Right atrium auricular region (tissue), 2 donors: ENCODE results near the gene MADCAM1. TPM values are rescaled to one million over a fixed set of nuclear protein-coding genes. Genes with fewer than 3 reads are reported as not detected.
A peak's percentile ranks its signal among the peaks of the same experiment; 100 is the strongest.

Experiments
- DNase-seq: peaks from one replicate; pipeline ENCODE4 v3.0.0-alpha.2; 2019; ENCODE audit warnings: low spot score
- H3K27ac ChIP-seq, 2 donors: fragments of 200-600 bp; sonication (generic); 1 replicate in 1 of 2; 2 replicates in 1 of 2; pipeline ENCODE4 v1.5.1; 2016 to 2019
- H3K27me3 ChIP-seq, 2 donors: fragments of 200-600 bp; sonication (generic); one replicate each; pipeline versions ENCODE4 v1.5.1 to v1.6.0; 2017 to 2019
- H3K36me3 ChIP-seq: fragments of 200-600 bp; sonication (generic); one replicate; pipeline ENCODE4 v1.5.1; 2016
- H3K4me1 ChIP-seq, 2 donors: fragments of 200-600 bp; sonication (generic); one replicate each; pipeline versions ENCODE4 v1.5.1 to v1.6.0; 2017 to 2019
- H3K4me3 ChIP-seq, 2 donors: fragments of 200-600 bp; sonication (generic); 1 replicate in 1 of 2; 2 replicates in 1 of 2; pipeline ENCODE4 v1.5.1; 2017 to 2019; ENCODE audit warnings: mild to moderate bottlenecking in 1 of 2, moderate library complexity in 1 of 2
- H3K9me3 ChIP-seq, 2 donors: fragments of 200-600 bp; sonication (generic); one replicate each; pipeline ENCODE4 v1.5.1; 2019
- CTCF ChIP-seq, 2 donors: fragments of 200-600 bp; sonication (generic); IDR thresholded peaks; one replicate each; pipeline ENCODE4 v1.5.1; 2019; ENCODE audit warnings: antibody characterized with exemption in 2 of 2
- total RNA-seq, 2 donors: library from RNA; depleted of rRNA; stranded (reverse); fragments of >200 nt; gene quantifications; one replicate each; pipeline ENCODE4 v1.1.0, GENCODE V29; 2016

Gene MADCAM1
- total RNA-seq, 2 donors from 2014 or later = not detected

GRCh38 chr19:458091-459042, 37.9 kb upstream of the MADCAM1 start:
- Histone ChIP-seq H3K27ac (no peak overlapping the region), H3K27me3 (no peaks in the 10 kb centered on the region), H3K4me1 (peaks cover 0 to 19% of the 10 kb centered on the region in 2 donors), H3K9me3 (no peaks in the 10 kb centered on the region), H3K4me3 (no peak overlapping the region), H3K36me3 (no peaks in the 10 kb centered on the region)
- no peak for TF ChIP-seq CTCF (IDR thresholded peaks at IDR 0.05)
- no peak for DNase-seq

- TF ChIP-seq CTCF (IDR thresholded peaks at IDR 0.05) = no peak
- H3K27ac ChIP-seq = peak overlapping the region; percentile 77 to 80
- H3K36me3 ChIP-seq = no peaks in the 10 kb centered on the region
- no peaks in the 10 kb centered on the region for H3K27me3 ChIP-seq
- no peaks in the 10 kb centered on the region for H3K9me3 ChIP-seq
- peak overlapping the region; percentile 66 to 69 for H3K4me3 ChIP-seq
- peak; percentile 62 for DNase-seq
- H3K4me1 ChIP-seq = peaks cover 0 to 19% of the 10 kb centered on the region in 2 donors
Observed at GRCh38 chr19:459724-460511, 36.4 kb upstream of the MADCAM1 start.

GRCh38 chr19:460877-461720, 35.2 kb upstream of the MADCAM1 start, which contains the start of gene SHC2:
Gene SHC2, minus strand, starts transcription at chr19:461033. Its CDS starts 37 bp downstream, at chr19:460996.
- no peak for TF ChIP-seq CTCF (IDR thresholded peaks at IDR 0.05)
- Histone ChIP-seq H3K27ac (peak within 1 kb of the TSS; percentile 77 to 80), H3K4me1 (peaks cover 0 to 19% of the 10 kb centered on the region in 2 donors), H3K9me3 (no peaks in the 10 kb centered on the region), H3K36me3 (no peaks in the 10 kb centered on the region), H3K27me3 (no peaks in the 10 kb centered on the region), H3K4me3 (peak within 1 kb of the TSS; percentile 66 to 69)
- DNase-seq = no peak

- DNase-seq = no peak
- H3K4me3 ChIP-seq = peak overlapping the region; percentile 66 to 69
Observed at GRCh38 chr19:461721-462551, 34.4 kb upstream of the MADCAM1 start.

More at GRCh38 chr19:461721-462551, 34.4 kb upstream of the MADCAM1 start:
- H3K36me3 ChIP-seq = no peaks in the 10 kb centered on the region
- no peak for TF ChIP-seq CTCF (IDR thresholded peaks at IDR 0.05)
- H3K27ac ChIP-seq = peak overlapping the region; percentile 48 to 64
- peaks cover 0 to 19% of the 10 kb centered on the region in 2 donors for H3K4me1 ChIP-seq
- H3K9me3 ChIP-seq = no peaks in the 10 kb centered on the region
- H3K27me3 ChIP-seq = no peaks in the 10 kb centered on the region
